Left hindlimb (tissue), 1 donor: ENCODE results near the gene KDR.
A peak's percentile ranks its signal among the peaks of the same experiment; 100 is the strongest.

Experiments
- DNase-seq: peaks from one replicate; pipeline ENCODE4 v3.0.0-alpha.2; 2018

Gene KDR

GRCh38 chr4:55077577-55077976 is 47.8 kb downstream of the KDR start:
- DNase-seq, result no peak

GRCh38 chr4:55075823-55076716 is 49.3 kb downstream of the KDR start:
- no peak for DNase-seq

GRCh38 chr4:55075376-55075775 is 50.0 kb downstream of the KDR start:
- DNase-seq, result no peak

GRCh38 chr4:55074386-55074785 is 51.0 kb downstream of the KDR start:
- DNase-seq, result no peak

GRCh38 chr4:55071951-55072350 is 53.4 kb downstream of the KDR start:
- DNase-seq, result no peak

GRCh38 chr4:55069248-55069647 is 56.1 kb downstream of the KDR start:
- no peak for DNase-seq

- DNase-seq, result no peak
Observed at GRCh38 chr4:55068522-55068921, 56.9 kb downstream of the KDR start.

- no peak for DNase-seq
Observed at GRCh38 chr4:55066018-55066417, 59.4 kb downstream of the KDR start.

- DNase-seq, result no peak
Observed at GRCh38 chr4:55055529-55055928, 69.9 kb downstream of the KDR start.

- no peak for DNase-seq
Observed at GRCh38 chr4:55051532-55051931, 73.9 kb downstream of the KDR start.

- DNase-seq, result no peak
Observed at GRCh38 chr4:55050418-55050950, 74.9 kb downstream of the KDR start.

GRCh38 chr4:55038176-55038890 is 87.1 kb downstream of the KDR start:
- peak; percentile 42 for DNase-seq

GRCh38 chr4:55037728-55038127 is 87.7 kb downstream of the KDR start:
- DNase-seq, result no peak

- DNase-seq, result no peak
Observed at GRCh38 chr4:55036405-55036804, 89.0 kb downstream of the KDR start.

GRCh38 chr4:55035892-55036291 is 89.5 kb downstream of the KDR start:
- no peak for DNase-seq

- DNase-seq, result no peak
Observed at GRCh38 chr4:55033296-55033695, 92.1 kb downstream of the KDR start.

GRCh38 chr4:55032788-55033187 is 92.6 kb downstream of the KDR start:
- DNase-seq, result no peak

GRCh38 chr4:55032179-55032578 is 93.2 kb downstream of the KDR start:
- no peak for DNase-seq

- DNase-seq, result no peak
Observed at GRCh38 chr4:55031158-55031557, 94.2 kb downstream of the KDR start.

GRCh38 chr4:55030589-55030988 is 94.8 kb downstream of the KDR start:
- no peak for DNase-seq

GRCh38 chr4:55029821-55030503 is 95.4 kb downstream of the KDR start:
- no peak for DNase-seq

GRCh38 chr4:55029321-55029720 is 96.1 kb downstream of the KDR start:
- DNase-seq, result no peak
